GM18505 (cell line): ENCODE data around the gene EXOC1L.

Experiments
- ATAC-seq: cut with Tn5 transposase; IDR thresholded peaks from one replicate; pipeline ENCODE4 v1.9.1; 2021; ENCODE audit not compliant: unreplicated experiment
- POLR2A ChIP-seq: IDR thresholded peaks from 4 replicates; pipeline ENCODE4 v1.6.1; 2011; ENCODE audit warnings: borderline replicate concordance; ENCODE audit not compliant: insufficient read depth, insufficient read length; ENCODE audit errors: extremely low read depth

Gene EXOC1L

DNA sequence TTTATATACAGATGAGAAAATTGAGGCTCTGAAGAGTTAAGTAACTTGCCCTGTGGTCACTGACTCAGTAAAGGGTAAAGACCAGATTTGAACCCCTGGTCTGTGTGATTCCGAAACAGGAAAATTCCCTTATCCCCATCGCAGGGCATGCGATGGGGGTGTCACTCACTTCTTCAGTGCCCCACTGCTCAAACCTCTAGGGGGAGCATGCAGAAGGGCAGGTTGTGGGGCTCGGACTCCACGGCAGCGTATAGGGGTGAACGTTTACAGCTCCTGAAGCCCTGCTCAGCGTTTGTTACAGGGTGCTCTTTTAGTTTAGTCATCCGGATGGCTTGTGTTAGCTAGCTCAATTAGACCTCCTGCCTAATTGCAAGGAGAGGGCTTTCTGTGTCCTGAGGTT, 30.1 kb downstream of the EXOC1L start:
- ATAC-seq = no peak
- TF ChIP-seq POLR2A = no peak

- ATAC-seq = no peak
- TF ChIP-seq POLR2A = no peak
Measured at GRCh38 chr4:55851885-55852284, 32.3 kb downstream of the EXOC1L start.

DNA sequence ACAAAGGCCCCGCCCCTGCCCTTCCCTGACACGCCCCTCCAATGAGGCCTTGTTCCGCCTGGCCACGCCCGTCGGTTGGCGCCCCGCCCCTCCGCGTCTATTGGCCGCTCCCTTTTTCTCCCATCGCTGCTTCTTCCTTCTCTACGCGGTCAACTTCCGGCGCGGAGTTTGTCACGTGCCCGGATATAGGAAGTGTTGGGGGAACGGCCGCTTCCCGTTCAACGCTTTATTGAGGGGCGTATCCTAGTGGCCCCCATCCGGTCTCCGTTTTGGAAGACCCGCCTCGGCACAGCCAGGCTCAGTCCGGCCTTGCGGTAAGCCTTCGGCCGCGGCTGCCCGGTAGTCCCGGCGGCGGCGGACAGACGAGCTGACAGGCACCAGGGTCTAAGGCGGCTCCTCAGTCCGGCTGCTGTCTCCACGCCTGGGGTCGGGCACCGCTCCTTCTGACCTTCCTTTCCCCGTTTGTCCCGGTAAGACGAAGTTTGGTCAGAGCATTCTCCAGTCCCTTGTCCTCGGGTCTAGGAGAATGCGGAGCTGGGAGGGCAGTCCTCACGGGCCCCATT, 34.0 kb downstream of the EXOC1L start, which contains the start of gene EXOC1:
EXOC1 (plus strand) TSS at position 165 of the 563 bp plus-strand sequence. CDS start 4,676 bp downstream, outside the sequence.
- TF ChIP-seq POLR2A = peak; percentile 78
- ATAC-seq = peak; percentile 99

- no peak for ATAC-seq
Measured at GRCh38 chr4:55854129-55854528, 34.5 kb downstream of the EXOC1L start.

GRCh38 chr4:55857586-55857985, 38.0 kb downstream of the EXOC1L start:
- TF ChIP-seq POLR2A = no peak

More at GRCh38 chr4:55854129-55854528, 34.5 kb downstream of the EXOC1L start:
- no peak for TF ChIP-seq POLR2A

DNA sequence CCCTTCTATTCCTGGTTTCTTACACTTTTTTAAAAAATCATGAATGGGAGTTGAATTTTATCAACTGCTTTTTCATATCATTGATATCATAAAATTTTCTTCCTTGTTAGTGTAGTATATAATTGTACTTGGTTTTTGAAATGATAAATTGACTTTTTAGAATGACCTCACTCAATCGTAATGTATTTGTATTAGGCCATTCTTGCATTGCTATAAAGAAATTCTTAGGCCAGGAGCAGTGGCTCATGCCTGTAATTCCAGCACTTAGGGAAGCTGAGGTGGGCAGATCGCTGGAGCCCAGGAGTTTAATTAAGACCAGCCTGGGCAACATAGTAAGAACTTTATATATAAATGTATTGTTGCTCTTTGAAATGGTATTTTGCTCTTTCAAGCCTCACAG, 40.1 kb downstream of the EXOC1L start:
- TF ChIP-seq POLR2A = no peak
- ATAC-seq = no peak

More at GRCh38 chr4:55857586-55857985, 38.0 kb downstream of the EXOC1L start:
- ATAC-seq = no peak

DNA sequence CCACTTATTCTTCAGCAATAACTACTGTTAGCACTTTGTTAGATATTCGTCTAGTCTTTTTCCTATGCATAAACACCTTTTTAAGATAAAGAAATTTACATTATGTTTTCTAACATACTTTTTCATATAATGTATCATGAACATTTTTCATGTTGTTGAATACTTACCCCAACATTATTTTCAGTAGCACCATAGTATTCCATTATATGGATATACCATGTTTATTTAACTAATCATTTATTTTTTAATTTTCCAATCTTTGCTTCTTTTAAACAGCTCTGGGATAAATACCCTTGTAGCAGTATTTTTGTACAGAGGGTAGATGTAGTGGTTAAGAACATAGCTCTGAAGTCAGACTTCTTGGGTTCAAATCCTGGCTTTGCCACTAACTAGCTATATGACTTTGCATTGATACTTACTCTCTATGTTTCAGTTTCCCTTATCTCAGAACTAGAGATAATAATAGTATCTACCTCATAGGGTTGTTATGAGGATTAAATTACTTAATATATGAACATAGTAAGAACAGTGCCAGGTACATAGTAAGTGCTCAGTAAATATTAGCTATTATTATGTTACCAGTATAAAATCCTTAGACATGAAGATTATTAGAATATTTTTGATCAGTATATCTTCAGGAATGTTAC, 45.1 kb downstream of the EXOC1L start:
- TF ChIP-seq POLR2A = no peak
- no peak for ATAC-seq

- TF ChIP-seq POLR2A = no peak
- no peak for ATAC-seq
Measured at GRCh38 chr4:55865228-55865806, 45.7 kb downstream of the EXOC1L start.

GRCh38 chr4:55866290-55866907, 46.8 kb downstream of the EXOC1L start:
- peak; percentile 85 for ATAC-seq
- no peak for TF ChIP-seq POLR2A

DNA sequence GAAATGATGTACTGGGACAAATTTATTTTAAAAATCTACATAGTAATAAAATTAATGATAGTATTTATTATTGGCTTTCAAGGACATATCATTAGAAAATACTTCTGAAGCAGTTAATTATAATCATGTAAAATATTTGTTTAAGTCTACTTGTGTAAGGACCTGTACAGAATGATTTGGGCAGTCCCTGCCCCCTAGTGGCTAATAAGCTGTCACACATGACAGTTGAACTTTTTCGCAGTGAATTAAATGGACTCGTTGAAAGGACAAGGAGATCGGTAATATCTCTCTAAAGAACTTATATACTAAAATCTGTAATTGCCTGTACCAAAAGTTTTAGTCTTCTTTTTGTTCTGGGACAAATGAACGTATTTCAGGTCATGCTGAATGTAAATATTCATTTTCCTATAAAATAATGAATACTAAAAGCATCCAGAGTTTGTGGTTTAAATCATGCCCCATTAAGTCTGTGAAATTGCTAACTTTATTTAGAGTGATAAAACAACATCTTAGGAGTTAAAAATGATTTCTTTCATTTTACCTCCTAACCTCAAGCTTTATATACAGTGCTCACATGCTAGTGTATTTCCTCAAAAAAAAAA, 47.5 kb downstream of the EXOC1L start:
- ATAC-seq = peak; percentile 73
- no peak for TF ChIP-seq POLR2A

DNA sequence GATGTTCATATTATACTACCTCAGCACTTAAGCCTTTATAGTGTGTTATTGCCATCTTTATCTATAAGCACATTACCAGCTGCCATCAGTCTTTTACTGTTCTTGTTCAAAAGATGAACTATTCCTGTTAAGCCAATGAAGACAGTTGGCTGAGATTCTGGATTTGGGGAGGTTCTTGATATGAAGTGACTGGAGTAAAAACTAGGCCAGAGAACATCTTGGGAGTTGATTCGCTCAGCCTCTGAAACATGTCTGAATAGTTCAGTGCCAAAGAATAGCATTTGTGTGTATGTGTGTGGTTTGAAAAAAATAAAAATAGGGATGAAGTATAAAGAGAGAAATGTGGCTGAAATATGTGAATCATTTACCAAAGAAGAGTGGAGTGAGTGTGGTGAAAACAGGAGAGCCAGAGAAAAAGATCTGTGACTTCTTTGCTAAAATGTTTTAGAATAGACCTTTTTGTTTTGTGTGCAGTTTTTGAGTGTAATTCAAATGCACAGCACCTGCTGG, 49.0 kb downstream of the EXOC1L start:
- ATAC-seq = no peak
- TF ChIP-seq POLR2A = no peak

DNA sequence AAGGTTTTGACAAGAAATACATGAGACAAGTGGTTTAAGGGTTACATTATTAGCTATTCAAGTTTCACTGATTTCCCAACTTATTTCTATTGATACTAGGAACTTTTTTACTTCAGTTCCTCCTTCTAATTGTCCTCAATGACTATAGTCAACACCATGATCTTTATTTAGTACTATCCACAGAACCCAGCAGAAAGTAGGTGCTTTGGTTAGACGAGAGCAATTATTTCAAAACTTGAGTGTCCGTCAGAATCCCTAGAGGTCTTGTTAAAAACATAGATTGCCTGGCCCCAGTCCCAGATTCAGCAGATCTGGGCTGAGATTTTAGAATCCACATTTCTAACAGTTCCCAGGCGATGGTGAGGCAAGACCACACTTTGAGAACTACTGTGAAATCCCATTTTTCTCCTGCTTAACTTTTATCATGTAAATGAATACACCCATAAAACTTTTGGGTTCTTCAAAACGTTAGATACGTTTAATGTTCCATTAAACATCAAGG, 51.8 kb downstream of the EXOC1L start:
- no peak for TF ChIP-seq POLR2A
- no peak for ATAC-seq

DNA sequence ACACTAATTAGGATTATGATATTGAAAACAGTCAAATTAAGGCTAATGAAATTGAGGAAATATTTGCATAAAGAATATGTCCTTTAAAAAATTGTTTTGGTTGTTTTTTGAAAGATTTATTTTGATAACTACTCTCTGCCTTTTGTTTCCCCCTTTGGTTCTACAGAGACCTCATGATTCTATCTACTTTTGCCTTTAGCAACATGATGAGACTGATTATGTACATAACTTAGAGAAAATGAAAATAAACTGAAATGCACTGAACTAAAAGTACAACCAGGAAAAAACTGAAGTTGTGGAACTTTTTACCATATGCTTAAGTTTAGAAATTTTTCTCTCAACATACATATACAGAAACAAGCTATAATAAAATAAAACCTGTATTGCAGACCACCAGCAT, 55.2 kb downstream of the EXOC1L start:
- no peak for ATAC-seq
- no peak for TF ChIP-seq POLR2A

GRCh38 chr4:55876387-55876786, 56.8 kb downstream of the EXOC1L start:
- TF ChIP-seq POLR2A = no peak
- no peak for ATAC-seq

GRCh38 chr4:55879224-55879623, 59.6 kb downstream of the EXOC1L start:
- no peak for ATAC-seq
- no peak for TF ChIP-seq POLR2A
